HCT116 (cell line): Measurements from ENCODE around the gene LUM.

Experiments
- EGR1 ChIP-seq: IDR thresholded peaks from 2 replicates; pipeline ENCODE4 v1.6.1; 2012; ENCODE audit warnings: low read depth
- JUND ChIP-seq: IDR thresholded peaks from 2 replicates; pipeline ENCODE4 v1.6.1; 2012
- POLR2A ChIP-seq: IDR thresholded peaks from 2 replicates; pipeline ENCODE4 v1.7.0; 2011; ENCODE audit warnings: borderline replicate concordance; ENCODE audit not compliant: insufficient read depth, insufficient read length; ENCODE audit errors: extremely low read depth
- POLR2AphosphoS5 ChIP-seq: IDR thresholded peaks from 2 replicates; pipeline ENCODE4 v1.6.1; 2011; ENCODE audit warnings: mild to moderate bottlenecking, low read depth, low read length, moderate library complexity
- SP1 ChIP-seq: IDR thresholded peaks from 2 replicates; pipeline ENCODE4 v1.6.1; 2012; ENCODE audit warnings: low read depth
- YY1 ChIP-seq: IDR thresholded peaks from 2 replicates; pipeline ENCODE4 v1.6.1; 2011; ENCODE audit warnings: low read length, low read depth, moderate library complexity, mild to moderate bottlenecking; ENCODE audit not compliant: insufficient replicate concordance; ENCODE audit errors: extremely low read depth
- TF ChIP-seq, protein P1 (sequence below), 3 experiments: fragments of 200-600 bp in 1 of 3; sonication (generic) in 1 of 3; IDR thresholded peaks in 2 of 3; conservative IDR thresholded peaks in 1 of 3; 2 replicates each; pipeline ENCODE4 v1.5.1; 2012 to 2017; ENCODE audit warnings: low read depth in 2 of 3, low read length in 2 of 3, antibody characterized with exemption in 1 of 3, borderline replicate concordance in 1 of 3, control low read depth in 1 of 3, mild to moderate bottlenecking in 1 of 3, mixed read lengths in 1 of 3, mixed run types in 1 of 3, moderate library complexity in 1 of 3; ENCODE audit not compliant: insufficient read depth in 1 of 3
- TF ChIP-seq, protein P2 (sequence below): IDR thresholded peaks from 2 replicates; pipeline ENCODE4 v1.6.1; 2011; ENCODE audit warnings: mild to moderate bottlenecking, low read length, moderate library complexity; ENCODE audit not compliant: insufficient replicate concordance; ENCODE audit errors: extremely low read depth

- TF ChIP-seq, protein P1, sequence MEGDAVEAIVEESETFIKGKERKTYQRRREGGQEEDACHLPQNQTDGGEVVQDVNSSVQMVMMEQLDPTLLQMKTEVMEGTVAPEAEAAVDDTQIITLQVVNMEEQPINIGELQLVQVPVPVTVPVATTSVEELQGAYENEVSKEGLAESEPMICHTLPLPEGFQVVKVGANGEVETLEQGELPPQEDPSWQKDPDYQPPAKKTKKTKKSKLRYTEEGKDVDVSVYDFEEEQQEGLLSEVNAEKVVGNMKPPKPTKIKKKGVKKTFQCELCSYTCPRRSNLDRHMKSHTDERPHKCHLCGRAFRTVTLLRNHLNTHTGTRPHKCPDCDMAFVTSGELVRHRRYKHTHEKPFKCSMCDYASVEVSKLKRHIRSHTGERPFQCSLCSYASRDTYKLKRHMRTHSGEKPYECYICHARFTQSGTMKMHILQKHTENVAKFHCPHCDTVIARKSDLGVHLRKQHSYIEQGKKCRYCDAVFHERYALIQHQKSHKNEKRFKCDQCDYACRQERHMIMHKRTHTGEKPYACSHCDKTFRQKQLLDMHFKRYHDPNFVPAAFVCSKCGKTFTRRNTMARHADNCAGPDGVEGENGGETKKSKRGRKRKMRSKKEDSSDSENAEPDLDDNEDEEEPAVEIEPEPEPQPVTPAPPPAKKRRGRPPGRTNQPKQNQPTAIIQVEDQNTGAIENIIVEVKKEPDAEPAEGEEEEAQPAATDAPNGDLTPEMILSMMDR (IDR thresholded peaks at IDR 0.05 in 2 of 3, conservative IDR thresholded peaks at IDR 0.05 in 1 of 3; ENCODE audit: borderline replicate concordance in 1 of 3, insufficient read depth in 1 of 3, low read depth in 2 of 3, low read length in 2 of 3) = no peak
- TF ChIP-seq POLR2A (no peak), POLR2AphosphoS5 (no peak), JUND (no peak), YY1 (no peak), EGR1 (no peak), SP1 (no peak)
- TF ChIP-seq, protein P2, sequence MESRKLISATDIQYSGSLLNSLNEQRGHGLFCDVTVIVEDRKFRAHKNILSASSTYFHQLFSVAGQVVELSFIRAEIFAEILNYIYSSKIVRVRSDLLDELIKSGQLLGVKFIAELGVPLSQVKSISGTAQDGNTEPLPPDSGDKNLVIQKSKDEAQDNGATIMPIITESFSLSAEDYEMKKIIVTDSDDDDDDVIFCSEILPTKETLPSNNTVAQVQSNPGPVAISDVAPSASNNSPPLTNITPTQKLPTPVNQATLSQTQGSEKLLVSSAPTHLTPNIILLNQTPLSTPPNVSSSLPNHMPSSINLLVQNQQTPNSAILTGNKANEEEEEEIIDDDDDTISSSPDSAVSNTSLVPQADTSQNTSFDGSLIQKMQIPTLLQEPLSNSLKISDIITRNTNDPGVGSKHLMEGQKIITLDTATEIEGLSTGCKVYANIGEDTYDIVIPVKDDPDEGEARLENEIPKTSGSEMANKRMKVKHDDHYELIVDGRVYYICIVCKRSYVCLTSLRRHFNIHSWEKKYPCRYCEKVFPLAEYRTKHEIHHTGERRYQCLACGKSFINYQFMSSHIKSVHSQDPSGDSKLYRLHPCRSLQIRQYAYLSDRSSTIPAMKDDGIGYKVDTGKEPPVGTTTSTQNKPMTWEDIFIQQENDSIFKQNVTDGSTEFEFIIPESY = no peak
Observed at GRCh38 chr12:91058786-91059185, 52.5 kb downstream of the LUM start.
